Kidney glomerular epithelial cell (primary cell): Measurements from ENCODE around the gene HNRNPC.

Experiments
- DNase-seq: peaks from one replicate; lab custom pipeline; 2025; lab: John Stamatoyannopoulos, UW

Gene HNRNPC

DNA sequence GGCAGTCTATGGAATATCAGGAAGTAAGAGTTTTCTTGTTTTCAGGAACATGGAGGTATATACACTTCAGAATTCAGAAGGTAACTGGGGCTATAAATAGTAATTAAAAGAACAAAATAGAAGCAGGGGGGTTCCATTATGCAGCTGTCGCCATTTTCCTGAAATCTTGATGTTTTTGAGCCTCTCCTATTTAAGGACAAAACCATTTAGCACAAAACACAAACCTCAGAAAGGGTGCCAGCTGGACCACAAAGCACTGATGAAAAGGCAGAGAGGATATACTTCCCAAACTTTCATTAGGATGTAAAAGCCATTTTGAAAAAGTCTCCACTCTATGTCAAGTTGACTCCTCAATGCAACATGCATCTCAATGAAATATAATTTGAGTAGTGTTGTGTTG, 59.2 kb downstream of the HNRNPC start:
- DNase-seq, result no peak

DNA sequence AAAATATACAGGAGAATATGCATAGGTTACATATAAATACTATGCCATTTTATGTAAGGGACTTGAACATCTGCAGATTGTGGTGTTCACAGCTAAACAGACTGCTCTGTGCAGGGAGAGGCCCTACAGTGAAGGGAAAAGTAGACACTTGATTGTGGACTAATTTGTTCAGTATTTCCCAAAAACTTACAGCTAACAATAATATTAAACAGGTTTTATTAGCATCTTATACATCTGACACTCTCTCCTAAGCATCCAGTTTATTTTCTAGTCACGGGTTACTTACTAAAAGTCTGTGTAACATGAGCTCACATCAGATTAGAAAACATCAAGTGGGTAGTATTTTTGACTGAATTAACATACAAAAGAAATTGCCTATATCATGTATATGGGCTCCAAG, 60.1 kb downstream of the HNRNPC start:
- DNase-seq, result no peak

DNA sequence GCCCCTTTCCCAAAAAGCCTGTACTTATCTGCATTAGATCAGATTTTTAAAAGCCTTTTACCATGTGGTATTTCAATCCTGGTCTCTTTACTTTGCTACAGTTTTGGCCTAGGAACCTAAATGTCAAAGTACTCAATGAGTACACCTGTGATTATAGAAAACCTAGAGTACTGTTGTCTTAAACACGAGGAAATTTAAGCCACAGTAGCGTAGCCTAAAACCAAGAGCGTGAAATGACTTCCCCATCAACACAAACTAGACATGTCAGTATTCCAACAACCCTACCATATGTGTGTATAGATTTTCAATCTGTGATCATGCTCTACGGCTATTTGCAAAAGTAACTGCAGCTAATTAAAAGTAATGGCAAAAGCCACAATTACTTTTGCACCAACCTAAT, 60.7 kb downstream of the HNRNPC start:
- DNase-seq, result no peak

DNA sequence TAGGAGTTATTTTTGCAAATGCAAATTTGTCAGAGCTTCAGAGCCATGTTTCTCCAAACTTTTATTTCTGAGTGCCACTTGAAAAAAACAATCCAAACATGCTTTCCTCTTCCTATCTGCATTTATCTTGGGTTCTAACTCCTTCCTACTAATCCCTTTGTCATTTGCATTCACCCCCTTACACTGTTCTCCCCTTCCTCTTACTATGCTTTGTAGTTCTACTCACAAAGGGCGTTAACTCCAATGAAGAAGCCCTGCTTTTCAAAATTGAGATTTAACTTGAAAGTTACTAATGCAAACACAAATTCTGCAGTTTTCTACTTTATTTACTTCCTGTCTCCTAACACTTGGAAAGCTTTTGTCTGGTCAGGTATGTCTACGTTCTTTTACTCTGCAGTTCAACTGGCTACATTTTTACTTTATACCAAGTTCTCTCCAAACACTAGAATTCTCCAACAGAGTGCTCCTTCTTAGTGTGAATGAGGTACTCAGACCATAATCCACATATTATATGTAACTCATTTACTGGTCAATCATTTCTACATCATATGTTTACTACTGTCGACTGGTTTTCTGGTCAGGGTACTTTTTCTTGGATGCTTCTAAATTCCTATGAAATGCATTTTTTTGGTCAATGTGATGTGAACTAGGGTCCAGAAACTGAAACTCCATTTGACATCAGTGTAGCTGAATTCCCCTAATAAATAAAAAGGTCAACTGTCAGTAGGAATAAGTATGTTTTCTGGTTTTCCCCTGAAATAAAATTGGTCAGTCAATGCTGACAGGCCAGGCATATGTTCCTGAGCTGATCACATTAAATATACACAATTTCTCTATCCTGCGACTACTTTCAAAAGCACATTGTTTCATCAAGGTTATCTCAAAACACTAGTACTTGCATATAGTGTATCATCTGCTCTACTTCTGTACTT, 62.2 kb downstream of the HNRNPC start:
- DNase-seq, result no peak

DNA sequence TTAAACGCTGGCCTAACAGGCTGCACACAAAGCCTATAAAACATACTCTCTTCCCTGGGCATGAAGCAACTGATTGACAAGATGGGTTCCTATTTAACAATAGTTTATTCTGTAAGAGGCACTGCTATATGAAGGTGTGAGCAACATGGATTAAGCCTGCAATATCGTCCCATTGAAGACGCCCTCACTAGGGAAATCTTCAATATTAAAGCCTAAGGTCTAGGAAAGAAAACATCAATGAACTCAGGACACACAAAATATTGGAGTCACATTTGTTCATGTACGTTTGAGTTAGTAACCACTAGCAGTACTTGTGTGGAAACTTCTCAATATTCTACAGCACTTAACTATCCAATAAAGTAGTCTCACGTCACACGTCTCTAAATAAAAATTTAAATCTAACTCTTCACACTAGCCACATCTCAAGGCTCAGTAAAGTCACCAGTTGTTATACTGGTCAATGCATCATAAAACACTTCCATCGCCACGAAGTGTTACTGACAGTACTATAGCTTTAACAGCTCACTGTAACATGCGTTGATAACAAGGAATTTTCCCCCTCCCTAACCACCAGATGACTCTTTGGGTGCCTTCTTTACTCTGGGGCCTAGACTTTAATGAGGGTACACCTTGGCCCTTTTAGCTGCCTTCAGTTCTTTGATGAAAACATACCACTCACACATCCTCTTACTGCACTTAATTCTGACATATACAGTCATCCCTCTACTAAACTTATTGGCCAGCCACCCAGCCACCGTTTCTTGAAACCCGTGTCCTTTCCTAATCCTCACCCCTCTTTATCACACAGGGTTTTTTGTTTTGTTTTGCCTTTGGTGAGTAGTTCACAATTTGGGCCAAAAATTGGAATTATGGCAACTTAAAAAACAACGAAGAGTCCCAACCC, 63.3 kb downstream of the HNRNPC start:
- no peak for DNase-seq

DNA sequence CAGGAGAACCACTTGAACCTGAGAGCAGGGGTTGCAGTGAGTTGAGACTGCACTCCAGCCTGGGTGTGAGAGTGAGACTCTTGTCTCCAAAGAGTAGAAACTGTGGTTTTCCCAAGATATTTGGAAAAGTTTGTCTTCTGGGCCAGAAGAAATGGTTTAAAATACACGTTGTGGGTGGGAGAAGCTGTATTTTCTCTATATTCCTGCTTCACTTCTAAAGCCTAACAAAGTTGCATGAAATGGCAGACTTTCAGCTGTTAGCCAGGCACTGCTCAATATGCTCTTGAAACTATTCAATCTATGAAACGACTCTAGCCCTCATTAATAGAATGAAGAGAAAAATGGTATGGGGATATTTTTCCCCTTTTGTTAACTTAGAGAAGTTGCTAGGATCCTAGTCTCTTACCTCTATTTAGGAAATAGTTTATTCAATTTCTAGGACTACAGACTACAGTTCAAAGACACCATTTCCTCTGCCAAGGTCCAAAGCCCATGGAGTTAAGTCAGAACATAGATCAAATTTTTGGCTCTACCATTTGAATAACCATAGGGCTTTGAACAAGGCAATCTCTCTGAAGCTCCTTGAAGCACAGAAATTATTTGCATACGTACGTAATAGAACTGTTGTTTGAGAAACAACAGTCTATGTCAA, 64.1 kb downstream of the HNRNPC start:
- no peak for DNase-seq

DNA sequence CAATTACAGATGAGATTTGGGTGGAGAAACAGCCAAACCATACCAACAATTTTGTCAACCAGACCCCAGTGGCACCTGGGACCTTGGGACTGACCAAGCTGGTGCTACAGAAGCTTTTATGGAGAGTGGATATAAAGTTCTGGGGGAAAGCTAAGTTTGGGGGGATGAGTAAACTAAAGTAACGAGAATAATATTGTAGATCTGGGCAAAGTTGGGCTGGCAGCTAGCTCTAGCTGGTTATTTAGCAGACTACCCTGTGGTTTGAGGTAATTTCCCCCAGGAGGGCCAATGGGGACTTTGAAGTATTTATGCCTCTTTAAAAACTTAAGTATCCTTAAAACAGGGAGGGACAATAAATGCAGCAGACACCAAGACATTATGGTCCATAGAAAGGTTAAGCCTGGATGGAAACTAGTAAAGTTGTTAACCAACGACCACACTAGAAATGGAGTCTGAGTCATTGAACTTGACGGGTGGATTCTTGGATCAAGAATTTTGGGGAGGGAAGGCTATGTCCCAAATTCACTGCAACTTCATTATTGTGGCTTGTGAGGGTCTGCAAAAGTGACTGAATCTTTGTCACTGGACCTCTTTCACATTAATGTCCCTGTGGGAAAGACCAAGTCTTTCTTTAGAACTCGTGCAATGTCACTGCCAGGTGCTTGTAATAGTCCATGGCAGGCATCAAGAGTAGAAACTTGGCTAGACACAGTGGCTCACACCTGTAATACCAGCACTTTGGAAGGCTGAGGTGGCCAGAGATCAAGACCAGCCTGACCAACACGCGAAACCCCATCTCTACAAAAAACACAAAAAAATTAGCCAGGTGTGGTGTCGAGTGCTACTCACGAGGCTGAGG, 64.8 kb downstream of the HNRNPC start:
- DNase-seq, result no peak

DNA sequence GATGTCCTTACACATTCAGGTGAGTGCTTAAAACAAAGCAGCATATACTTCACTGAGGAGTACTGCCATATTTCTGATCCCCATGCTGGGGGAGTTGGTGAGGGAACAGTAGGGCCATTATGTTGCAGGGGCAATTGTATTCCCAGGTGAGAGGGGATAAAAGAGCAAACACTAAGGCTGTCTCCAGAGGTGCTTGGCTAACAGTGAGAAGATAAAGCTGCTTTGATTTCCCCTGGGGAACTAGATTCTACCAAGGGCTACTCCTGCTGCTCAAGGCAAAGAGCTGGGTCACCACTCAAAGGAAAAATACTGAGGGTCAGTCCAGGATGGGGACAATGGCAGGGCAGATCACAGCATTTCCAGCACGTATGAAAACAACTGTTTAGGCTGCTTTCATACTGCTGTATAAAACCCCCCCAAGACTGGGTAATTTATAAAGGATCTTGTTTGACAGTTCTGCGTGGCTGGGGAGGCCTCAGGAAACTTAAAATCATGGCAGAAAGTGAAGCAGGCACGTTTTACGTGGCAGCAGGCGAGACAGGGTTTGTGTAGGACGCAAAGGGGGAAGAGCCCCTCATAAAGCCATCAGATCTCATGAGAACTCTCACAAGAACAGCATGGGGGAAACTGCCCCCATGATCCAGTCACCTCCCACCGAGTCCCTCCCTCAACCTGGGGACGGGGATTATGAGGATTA, 65.6 kb downstream of the HNRNPC start:
- DNase-seq, result no peak

DNA sequence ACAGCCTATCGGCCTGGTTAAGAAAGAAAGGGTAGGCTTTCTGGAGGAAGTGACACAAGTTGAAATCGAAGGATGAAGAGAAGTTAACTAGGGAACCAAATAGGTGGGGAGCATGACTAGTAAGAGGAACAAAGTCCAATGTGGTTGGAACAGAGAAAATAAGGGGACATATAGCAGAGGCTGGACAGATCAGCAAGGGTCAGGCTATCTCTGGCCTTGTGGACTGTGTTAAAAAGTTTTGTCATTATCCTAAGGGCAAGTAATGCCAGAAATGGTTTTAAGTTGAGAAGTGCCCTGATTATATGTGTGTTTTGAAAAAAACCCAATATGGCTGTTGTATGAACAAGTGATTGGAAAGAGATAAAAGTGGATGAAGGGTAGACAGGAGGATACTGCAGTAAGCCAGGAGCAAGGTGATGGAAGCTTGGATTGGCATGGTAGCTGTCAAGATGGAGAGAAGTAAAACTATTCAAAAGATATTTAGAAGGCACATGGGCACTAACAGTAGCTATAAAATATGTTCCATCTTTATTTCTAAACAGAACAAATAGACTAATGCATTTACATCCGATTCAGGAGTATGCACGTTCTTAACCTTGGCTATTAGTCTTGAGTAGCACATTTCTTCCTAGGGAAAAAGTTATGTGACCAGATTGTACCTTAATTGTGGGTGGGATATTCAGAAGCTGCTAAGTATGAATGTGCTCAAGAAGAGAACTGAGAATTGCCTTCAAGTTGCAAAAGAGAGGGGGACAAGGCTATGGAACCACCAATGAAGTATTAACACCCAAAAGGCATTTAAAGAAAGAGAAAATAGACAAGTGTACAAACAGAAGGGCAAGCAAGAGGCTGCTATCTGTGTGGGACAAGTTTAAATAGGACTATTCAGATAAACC, 66.5 kb downstream of the HNRNPC start:
- DNase-seq, result no peak

DNA sequence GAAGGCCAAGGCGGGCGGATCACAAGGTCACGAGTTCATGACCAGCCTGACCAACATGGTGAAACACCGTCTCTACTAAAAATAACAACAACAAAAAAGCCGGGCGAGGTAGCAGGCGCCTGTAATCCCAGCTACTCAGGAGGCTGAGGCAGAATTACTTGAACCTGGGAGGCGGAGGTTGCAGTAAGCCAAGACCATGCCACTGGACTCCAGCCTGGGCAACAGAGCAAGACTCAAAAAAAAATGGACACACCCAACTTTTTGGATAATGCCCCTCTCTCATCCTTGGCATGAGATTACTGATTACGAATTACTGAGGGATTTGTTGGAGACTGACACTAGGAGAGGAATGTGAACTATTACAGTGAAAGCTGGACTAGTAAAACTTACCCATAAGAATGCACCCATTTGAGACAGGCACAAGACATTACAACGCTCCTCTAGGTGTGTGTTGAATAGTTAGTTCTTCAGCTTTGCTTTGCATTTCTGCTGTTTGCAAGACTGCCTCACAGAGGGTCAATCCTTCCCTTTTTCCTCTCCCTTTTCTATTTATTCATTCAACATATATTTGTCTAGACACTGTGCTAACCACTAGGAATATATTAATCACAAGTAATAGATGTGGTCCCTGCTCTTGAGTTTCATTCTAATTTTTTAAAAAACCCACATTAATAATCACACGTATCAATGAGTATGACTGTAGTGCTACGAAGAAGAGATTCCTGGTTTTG, 67.3 kb downstream of the HNRNPC start:
- DNase-seq, result no peak

DNA sequence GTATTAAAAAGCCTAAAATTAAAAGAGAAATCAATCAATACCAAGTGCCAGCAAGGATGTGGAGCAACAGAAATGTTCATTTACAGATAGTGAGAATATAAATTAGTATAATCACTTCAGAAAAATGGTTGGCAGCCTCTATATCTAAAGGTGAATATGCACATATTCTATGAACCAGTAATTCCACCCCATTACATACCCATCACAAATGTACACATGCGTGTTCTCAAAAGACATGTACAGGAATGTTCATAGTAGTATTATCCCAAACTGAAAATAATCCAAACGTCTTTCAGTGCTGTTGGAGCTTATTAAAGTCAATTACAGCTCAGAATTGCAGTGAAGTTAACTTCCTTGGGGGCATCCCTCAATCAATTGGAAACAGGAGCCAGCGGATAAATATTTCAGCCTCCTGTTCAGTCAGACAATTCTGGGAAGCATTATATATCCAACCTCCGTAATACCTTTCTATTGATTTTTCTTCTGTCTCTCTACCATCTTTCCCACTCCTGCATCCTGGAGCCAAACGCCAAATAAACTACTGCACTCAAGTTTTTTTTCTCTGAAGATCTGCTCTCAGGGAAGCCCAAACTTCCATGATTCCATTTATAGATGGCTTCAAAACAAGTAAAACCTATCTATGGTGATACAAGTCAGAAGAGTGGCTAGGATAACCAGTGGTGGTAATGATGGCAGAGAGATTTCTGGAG, 68.3 kb downstream of the HNRNPC start:
- DNase-seq, result no peak

DNA sequence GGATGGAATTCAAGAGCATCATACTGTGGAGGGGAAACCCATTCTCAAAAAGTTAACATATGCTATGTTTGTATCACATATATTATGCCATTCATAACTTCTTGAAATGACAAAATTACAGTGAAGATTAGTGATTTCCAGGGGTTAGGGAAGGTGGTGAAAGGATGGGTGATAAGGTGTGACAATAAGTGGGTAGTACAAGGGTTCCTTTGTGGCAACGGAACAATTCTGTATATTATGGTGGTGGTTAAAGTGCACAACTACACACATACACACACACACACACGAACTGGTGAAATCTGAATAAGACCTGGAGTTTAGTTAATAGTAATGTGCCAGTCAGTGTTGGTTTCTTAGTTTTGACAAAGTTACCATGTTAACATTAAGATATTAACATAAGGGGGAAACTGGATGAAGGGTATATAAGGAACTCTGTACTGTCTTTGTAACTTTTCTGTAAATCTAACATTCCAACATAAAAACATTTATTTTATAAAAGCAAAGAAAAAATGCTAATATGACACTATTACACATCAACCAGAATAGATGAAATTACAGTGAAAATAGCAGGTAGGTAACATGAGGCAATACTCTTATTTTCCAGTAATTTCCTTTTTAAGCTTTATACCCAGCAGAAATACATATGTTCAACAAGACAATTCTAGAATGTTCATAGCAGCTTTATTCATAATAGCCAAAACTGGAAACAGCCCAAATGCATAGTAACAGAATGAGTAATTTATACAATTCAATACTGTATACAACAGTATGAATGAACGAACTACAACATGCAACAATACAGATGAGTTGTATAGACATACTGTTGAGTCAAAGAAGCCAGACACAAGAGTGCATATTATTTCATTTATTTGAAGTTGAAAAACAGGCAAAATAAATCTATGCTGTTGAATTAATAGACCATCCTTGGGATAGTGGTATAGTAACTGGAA, 69.4 kb downstream of the HNRNPC start:
- DNase-seq, result no peak

DNA sequence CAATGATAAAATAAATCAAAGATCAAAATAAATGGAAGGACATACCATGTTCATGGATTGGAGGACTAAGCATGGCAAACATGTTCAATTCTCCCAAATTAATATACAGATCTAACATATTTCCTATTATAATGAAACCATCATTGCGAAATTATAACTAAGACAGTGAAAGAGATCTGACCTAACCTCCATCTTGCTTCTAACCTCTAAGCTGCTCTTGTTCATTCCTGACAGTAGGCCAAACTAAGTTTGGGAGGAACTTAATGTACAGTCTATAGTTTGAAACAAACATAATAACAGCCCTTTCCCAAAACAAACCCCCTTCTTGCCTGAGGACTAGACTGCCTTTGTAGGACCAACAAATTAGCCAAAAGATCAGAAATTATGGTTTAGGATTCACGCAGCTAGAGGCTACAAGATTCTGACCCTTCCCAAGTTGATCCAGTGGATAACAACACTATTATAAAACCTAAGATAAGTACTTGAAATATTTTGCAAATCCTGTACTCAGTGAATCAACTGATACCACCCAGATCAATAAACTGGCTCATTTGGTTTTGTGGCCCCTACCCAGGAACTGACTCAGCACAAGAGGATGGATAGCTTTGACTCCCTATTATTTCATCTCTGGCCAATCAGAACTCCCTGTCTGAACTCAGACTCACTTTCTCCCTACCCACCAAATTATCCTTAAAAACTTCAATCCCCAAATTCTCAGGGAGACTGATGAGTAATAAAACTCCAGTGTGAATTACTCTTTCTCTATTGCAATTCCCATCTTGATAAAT, 71.6 kb downstream of the HNRNPC start:
- no peak for DNase-seq

DNA sequence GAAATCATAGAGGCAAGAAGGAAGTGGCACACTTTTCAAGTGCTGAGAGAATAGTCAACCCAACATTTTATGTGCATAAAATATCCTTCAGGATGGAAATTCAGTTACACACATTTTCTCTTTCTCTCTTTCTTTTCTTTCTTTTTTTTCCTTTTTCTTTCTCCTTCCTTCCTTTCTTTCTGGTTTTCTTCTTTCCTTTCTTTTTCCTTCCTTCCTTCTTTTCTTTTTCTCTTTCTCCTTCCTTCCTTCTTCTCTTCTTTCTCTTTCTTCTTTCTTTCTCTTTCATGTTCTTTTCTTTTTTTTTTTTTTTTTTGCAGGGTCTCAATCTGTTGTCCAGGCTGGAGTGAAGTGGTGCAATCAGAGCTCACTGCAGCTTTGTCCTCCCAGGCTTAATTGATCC, 74.6 kb downstream of the HNRNPC start:
- no peak for DNase-seq

DNA sequence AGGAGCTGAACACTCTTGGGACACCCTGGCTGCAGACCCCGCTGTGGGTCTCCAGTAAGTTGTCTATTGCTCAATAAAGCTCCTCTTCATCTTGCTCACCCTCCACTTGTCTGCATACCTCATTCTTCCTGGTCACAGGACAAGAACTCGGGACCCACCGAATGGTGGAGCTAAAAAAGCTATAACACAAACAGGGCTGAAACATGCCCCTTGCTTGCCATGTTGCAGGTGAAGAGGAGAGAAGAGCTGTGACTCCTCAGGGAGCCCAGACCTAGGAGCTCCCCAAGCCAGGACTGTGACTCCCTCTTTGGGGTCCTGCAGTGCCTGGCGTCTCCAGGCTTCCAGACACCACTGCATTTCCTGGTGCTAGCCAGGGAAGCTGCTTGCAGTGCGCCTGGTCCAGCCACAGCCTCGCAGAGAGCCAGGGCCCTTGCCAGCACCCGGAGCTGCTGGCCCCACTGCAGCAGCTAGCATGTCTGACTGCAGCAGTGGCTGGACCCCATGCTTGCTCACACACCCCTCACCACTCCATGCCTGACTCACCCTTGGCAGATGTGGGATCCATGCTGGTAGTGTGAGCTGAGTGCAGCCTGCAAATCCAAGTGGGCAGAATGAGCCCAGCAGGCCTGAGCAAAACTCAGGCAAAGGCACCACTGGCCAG, 76.2 kb downstream of the HNRNPC start:
- no peak for DNase-seq

DNA sequence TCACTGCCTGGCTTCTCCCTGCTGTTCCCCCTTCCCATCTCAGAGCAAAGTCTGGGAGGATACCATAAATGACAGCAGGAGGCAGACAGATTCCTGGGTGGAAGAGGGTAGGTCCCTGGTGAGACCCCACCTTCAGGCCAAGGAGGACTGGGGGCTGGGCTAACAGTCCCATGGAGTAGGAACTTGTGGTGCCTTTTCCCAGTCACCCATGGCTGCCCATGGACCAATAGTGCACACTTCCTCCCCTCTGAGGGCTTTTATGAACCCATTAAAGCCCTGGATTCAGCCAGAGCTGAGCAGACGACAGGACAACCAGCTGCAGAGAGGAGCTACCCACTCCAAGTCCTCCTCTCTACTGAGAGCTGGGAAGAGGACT, 76.8 kb downstream of the HNRNPC start:
- no peak for DNase-seq
